AG04450 (cell line): Measurements from ENCODE around the gene HIP1. TPM values are rescaled to one million over a fixed set of nuclear protein-coding genes. Genes with fewer than 3 reads are reported as not detected.

ENCODE experiments used
- CTCF ChIA-PET: fragments of 300-600, 350-600 bp; formaldehyde crosslinking; extraction: SDS; loops from one replicate; lab custom pipeline; 2022; ENCODE audit warnings: antibody characterized with exemption, inconsistent platforms; lab: Charles Lee
- POLR2A ChIA-PET: fragments of 350-600 bp; formaldehyde crosslinking; extraction: SDS; loops from one replicate; lab custom pipeline; 2021; ENCODE audit warnings: antibody characterized with exemption, inconsistent platforms; lab: Yijun Ruan, JAX
- DNase-seq: peaks from one replicate; pipeline ENCODE4 v3.0.0-alpha.2; 2011; ENCODE audit warnings: low read depth, low spot score
- H3K27ac ChIP-seq: one replicate; pipeline ENCODE4 v1.5.1; 2012; ENCODE audit warnings: low read depth, low read length, control low read depth
- H3K27me3 ChIP-seq: one replicate; pipeline ENCODE4 v1.6.0; 2012; ENCODE audit warnings: low read length; ENCODE audit not compliant: control insufficient read depth, insufficient read depth
- H3K4me3 ChIP-seq: 2 replicates; pipeline ENCODE4 v1.5.1; 2011; ENCODE audit warnings: mild to moderate bottlenecking, low read depth, low read length, control low read depth
- H3K9me3 ChIP-seq: 2 replicates; pipeline ENCODE4 v1.5.1; 2012; ENCODE audit warnings: low read length; ENCODE audit not compliant: control insufficient read depth, insufficient read depth
- CTCF ChIP-seq: IDR thresholded peaks from 2 replicates; pipeline ENCODE4 v1.5.1; 2011; ENCODE audit warnings: low read depth, low read length, control low read depth, inconsistent platforms
- polyA plus RNA-seq: library from polyadenylated mRNA; depleted of rRNA; stranded (reverse); fragments of >200 nt; gene quantifications from 2 replicates; pipeline ENCODE4 v1.2.3, GENCODE V29; 2011

The HIP1 gene
- polyA plus RNA-seq, 1 experiment = 13.7 TPM

GRCh38 chr7:75590373-75591005, 148.3 kb downstream of the HIP1 start:
- ChIA-PET POLR2A (no interaction called here), CTCF (no interaction called here)
- H3K4me3 ChIP-seq = no peak overlapping the region
- no peaks in the 10 kb centered on the region for H3K27me3 ChIP-seq
- no peak for DNase-seq
- H3K9me3 ChIP-seq = no peaks in the 10 kb centered on the region
- TF ChIP-seq CTCF = no peak
- no peak overlapping the region for H3K27ac ChIP-seq

- POLR2A ChIA-PET = interaction anchor here (0.7 kb wide), 1 partner anchor 1737 kb away, joined by 4 read pairs; no protein-coding TSS in a partner anchor
- no peak overlapping the region for H3K4me3 ChIP-seq
- CTCF ChIA-PET = no interaction called here
- H3K27me3 ChIP-seq = no peaks in the 10 kb centered on the region
- no peaks in the 10 kb centered on the region for H3K9me3 ChIP-seq
- DNase-seq = no peak
- TF ChIP-seq CTCF = no peak
- H3K27ac ChIP-seq = no peak overlapping the region
Measured at GRCh38 chr7:75584354-75584753, 154.4 kb downstream of the HIP1 start.

- H3K4me3 ChIP-seq = no peak overlapping the region
- H3K9me3 ChIP-seq = no peaks in the 10 kb centered on the region
- DNase-seq = no peak
- ChIA-PET CTCF (no interaction called here), POLR2A (no interaction called here)
- TF ChIP-seq CTCF = no peak
- H3K27ac ChIP-seq = no peak overlapping the region
- H3K27me3 ChIP-seq = no peaks in the 10 kb centered on the region
Measured at GRCh38 chr7:75583255-75583654, 155.5 kb downstream of the HIP1 start.

- Histone ChIP-seq H3K27ac (no peak overlapping the region), H3K4me3 (no peak overlapping the region), H3K9me3 (no peaks in the 10 kb centered on the region), H3K27me3 (no peaks in the 10 kb centered on the region)
- no peak for DNase-seq
- POLR2A ChIA-PET = no interaction called here
- no peak for TF ChIP-seq CTCF
- CTCF ChIA-PET = no interaction called here
Measured at GRCh38 chr7:75579899-75580298, 158.8 kb downstream of the HIP1 start.

- ChIA-PET POLR2A (interaction anchor here (0.6 kb wide), 1 partner anchor 501 kb away, joined by 4 read pairs; no protein-coding TSS in a partner anchor), CTCF (no interaction called here)
- Histone ChIP-seq H3K27me3 (no peaks in the 10 kb centered on the region), H3K27ac (no peak overlapping the region), H3K4me3 (no peak overlapping the region), H3K9me3 (no peaks in the 10 kb centered on the region)
- no peak for DNase-seq
- no peak for TF ChIP-seq CTCF
Measured at GRCh38 chr7:75578081-75578480, 160.7 kb downstream of the HIP1 start.
